ENCODE data around the gene PTGDR. TPM values are rescaled to one million over a fixed set of nuclear protein-coding genes. Genes with fewer than 3 reads are reported as not detected.

PTGDR gene
- total and polyA plus RNA-seq, 10 of the 15 experiments (the other 5 are each of a cell fraction or from before 2014, with no cell fraction given), result not detected

- Histone ChIP-seq H3K9me3 (replicated peaks; ENCODE audit: control insufficient read depth, insufficient read depth, low read length) (no peaks in the 10 kb centered on the region; the same call in 2 of the 3 replicates), H3K4me1 (ENCODE audit: control insufficient read depth, insufficient read depth, low read length) (no peaks in the 10 kb centered on the region), H3K4me3 (no peak overlapping the region), H3K79me2 (ENCODE audit: control insufficient read depth, insufficient read depth, low read length) (no peaks in the 10 kb centered on the region), H4K20me1 (ENCODE audit: control insufficient read depth, insufficient read depth) (no peaks in the 10 kb centered on the region), H3K36me3 (ENCODE audit: control insufficient read depth in 2 of 2, insufficient read depth in 2 of 2, low read length in 1 of 2) (no peaks in the 10 kb centered on the region), H3K4me2 (ENCODE audit: control insufficient read depth, insufficient read depth) (no peak overlapping the region), H3K27me3 (replicated peaks in 1 of 2; ENCODE audit: control insufficient read depth in 2 of 2, insufficient read depth in 2 of 2, low read length in 1 of 2) (peaks cover 1 to 2% of the 10 kb centered on the region in 2 experiments; a peak in 3 of 4 replicates), H2AFZ (ENCODE audit: control insufficient read depth, low read depth, low read length) (no peak overlapping the region), H3K27ac (ENCODE audit: control insufficient read depth, insufficient read depth) (no peak overlapping the region), H3K9ac (ENCODE audit: control insufficient read depth, insufficient read depth, low read length) (no peak overlapping the region)
- no TSS peak for BruUV-seq (replicated peaks)
- in situ Hi-C loops (cut with MboI) (no loop called here), intact Hi-C loops (cut with micrococcal nuclease; ENCODE audit: unreplicated experiment) (no loop called here)
- SMC1A ChIA-PET (ENCODE audit: uncharacterized antibody, unreplicated experiment), result interaction anchor here (0.6 kb wide), 1 partner anchor 66 kb away, joined by 3 read pairs; no protein-coding TSS in a partner anchor
- DNase-seq (ENCODE audit: low read depth, low spot score) (no peak), ATAC-seq (no peak), FAIRE-seq (no peak)
- POLR2A ChIA-PET, result no interaction called here
- RAD21 ChIA-PET (ENCODE audit: unreplicated experiment), result no interaction called here
- WGBS (ENCODE audit: insufficient coverage, insufficient replicate concordance, low lambda C conversion rate, missing lambda C conversion rate), result 40% methylated on average over 1 of the region's 1 CpG
- no peak for TF ChIP-seq CBFB (IDR thresholded peaks at IDR 0.05; ENCODE audit: low read depth)
- no peak for TF ChIP-seq ZNF207 (IDR thresholded peaks at IDR 0.05; ENCODE audit: borderline replicate concordance)
- TF ChIP-seq SIX5 (IDR thresholded peaks at IDR 0.05; ENCODE audit: low read depth, low read length, severe bottlenecking), result no peak
- TF ChIP-seq PML (IDR thresholded peaks at IDR 0.05; ENCODE audit: low read length), result no peak
- no peak for TF ChIP-seq HDAC6 (IDR thresholded peaks at IDR 0.05; ENCODE audit: unreplicated experiment)
- no peak for TF ChIP-seq SMAD1 (IDR thresholded peaks at IDR 0.05; ENCODE audit: low read depth, partially characterized antibody)
- no peak for TF ChIP-seq KDM1A (IDR thresholded peaks at IDR 0.05; ENCODE audit: borderline replicate concordance)
- TF ChIP-seq NFYB (IDR thresholded peaks at IDR 0.05; ENCODE audit: insufficient read depth, low read depth, low read length), result no peak
- TF ChIP-seq JUNB (IDR thresholded peaks at IDR 0.05), result no peak
- no peak for TF ChIP-seq BCL11A (IDR thresholded peaks at IDR 0.05; ENCODE audit: low read depth, low read length)
- TF ChIP-seq NRF1 (conservative IDR thresholded peaks at IDR 0.05; ENCODE audit: low read depth, low read length), result no peak
- CTCF ChIA-PET, result no interaction called here
Observed at GRCh38 chr14:52262600-52262999, 4.9 kb upstream of the PTGDR start.

- Histone ChIP-seq H3K9ac (ENCODE audit: control insufficient read depth, insufficient read depth, low read length) (no peak overlapping the region), H3K27ac (ENCODE audit: control insufficient read depth, insufficient read depth) (no peak overlapping the region), H3K36me3 (ENCODE audit: control insufficient read depth in 2 of 2, insufficient read depth in 2 of 2, low read length in 1 of 2) (no peaks in the 10 kb centered on the region), H4K20me1 (ENCODE audit: control insufficient read depth, insufficient read depth) (no peaks in the 10 kb centered on the region), H3K9me3 (replicated peaks; ENCODE audit: control insufficient read depth, insufficient read depth, low read length) (peaks cover 3% of the 10 kb centered on the region; the same call in 1 of the 3 replicates), H3K79me2 (ENCODE audit: control insufficient read depth, insufficient read depth, low read length) (no peaks in the 10 kb centered on the region), H2AFZ (ENCODE audit: control insufficient read depth, low read depth, low read length) (no peak overlapping the region), H3K27me3 (replicated peaks in 1 of 2; ENCODE audit: control insufficient read depth in 2 of 2, insufficient read depth in 2 of 2, low read length in 1 of 2) (peaks cover 4 to 7% of the 10 kb centered on the region in 2 experiments; a peak in 3 of 4 replicates), H3K4me3 (no peak overlapping the region), H3K4me2 (ENCODE audit: control insufficient read depth, insufficient read depth) (no peak overlapping the region), H3K4me1 (ENCODE audit: control insufficient read depth, insufficient read depth, low read length) (no peaks in the 10 kb centered on the region)
- BruUV-seq (replicated peaks), result no TSS peak
- ChIA-PET RAD21 (ENCODE audit: unreplicated experiment) (no interaction called here), POLR2A (no interaction called here), SMC1A (ENCODE audit: uncharacterized antibody, unreplicated experiment) (no interaction called here), CTCF (no interaction called here)
- ATAC-seq (no peak), FAIRE-seq (no peak), DNase-seq (ENCODE audit: low read depth, low spot score) (no peak)
- in situ Hi-C loops (cut with MboI), result no loop called here
- TF ChIP-seq SPI1 (IDR thresholded peaks at IDR 0.05; ENCODE audit: borderline replicate concordance, insufficient read depth, low read depth, low read length), result 0 out of 2 replicates have a peak, but pooled peaks have one; percentile 12
- no peak for TF ChIP-seq E2F8 (IDR thresholded peaks at IDR 0.05; ENCODE audit: low read depth, partially characterized antibody)
- intact Hi-C loops (cut with micrococcal nuclease; ENCODE audit: unreplicated experiment), result no loop called here
Observed at GRCh38 chr14:52263190-52263589, 4.3 kb upstream of the PTGDR start.
